ENCODE data around the gene LPP.
"Not testable (repeated sequence)": the region's sequence is repeated elsewhere in the genome, so short reads cannot be mapped to it uniquely, and the experiment has no call there.

LPP gene

DNA sequence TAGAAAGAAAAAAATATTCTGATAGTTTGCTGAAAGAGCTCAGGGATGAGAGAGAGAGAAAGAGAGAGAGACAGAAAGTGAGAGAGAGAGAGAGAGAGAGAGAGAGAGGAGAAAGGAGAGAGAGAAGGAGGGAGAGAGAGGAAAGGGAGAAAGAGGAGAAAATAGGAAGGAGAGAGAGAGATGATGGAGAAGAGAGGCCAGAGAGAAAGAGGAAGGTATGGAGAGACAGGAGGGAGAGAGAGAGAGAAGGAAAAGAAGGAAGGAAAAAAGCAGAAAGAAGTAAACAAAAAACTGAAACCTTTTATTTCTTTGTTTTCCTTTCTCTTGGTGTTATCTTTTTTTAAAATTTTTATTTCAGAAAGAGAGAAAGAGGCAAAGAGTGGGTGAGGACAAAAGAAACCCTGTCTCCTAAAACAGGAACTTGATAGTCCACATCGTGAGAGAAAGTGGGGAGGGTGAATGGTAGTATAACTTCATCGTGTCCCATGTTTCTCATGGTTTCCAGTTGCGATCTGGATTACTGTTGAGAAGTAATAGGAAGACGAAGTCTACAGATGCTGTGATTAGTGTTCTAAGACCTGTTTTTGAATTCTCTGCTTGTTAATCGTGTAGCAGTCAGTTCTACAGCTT lies 279.7 kb downstream of the LPP start:
- DNase-seq (ENCODE audit: low read depth in 3 of 3), result no peak

DNA sequence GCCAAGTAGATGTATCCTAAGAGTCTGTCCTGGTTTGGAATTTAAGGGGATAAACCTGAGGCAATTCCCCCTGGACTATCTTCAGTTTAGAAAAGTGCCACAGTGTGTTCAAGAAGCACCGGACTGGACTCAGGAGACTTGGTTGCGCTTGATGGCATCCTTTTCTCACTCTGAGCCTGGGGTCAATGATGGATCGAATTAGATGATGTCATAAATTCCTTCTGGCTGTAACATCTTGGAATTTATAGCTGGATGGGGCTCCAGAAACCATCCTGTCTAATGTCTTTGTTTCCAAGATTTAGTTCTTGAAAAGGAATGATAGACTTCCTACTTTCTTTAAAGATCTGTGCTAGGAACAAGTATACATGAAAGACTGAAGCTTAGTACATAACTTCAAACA lies 280.6 kb downstream of the LPP start:
- DNase-seq (ENCODE audit: low read depth in 3 of 3), result no peak

DNA sequence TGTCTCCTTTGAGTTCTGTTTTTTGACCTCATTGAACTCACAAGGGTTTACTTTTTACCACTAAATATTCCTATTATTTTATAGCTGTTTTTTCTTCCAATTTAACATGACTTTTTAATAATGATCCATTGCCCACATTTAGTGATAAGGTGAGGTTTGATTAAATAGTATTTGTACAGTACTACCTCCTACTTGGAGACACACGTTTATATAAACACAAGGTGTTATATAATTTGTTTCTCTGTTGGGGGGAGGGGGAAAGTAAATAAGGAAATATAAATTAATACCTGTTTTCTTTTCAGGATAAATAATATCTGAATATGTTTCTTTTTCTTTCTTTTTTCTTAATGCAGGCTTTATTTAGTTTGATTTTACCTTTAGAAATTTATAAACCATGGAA lies 281.3 kb downstream of the LPP start:
- no peak for DNase-seq (ENCODE audit: low read depth in 3 of 3)

DNA sequence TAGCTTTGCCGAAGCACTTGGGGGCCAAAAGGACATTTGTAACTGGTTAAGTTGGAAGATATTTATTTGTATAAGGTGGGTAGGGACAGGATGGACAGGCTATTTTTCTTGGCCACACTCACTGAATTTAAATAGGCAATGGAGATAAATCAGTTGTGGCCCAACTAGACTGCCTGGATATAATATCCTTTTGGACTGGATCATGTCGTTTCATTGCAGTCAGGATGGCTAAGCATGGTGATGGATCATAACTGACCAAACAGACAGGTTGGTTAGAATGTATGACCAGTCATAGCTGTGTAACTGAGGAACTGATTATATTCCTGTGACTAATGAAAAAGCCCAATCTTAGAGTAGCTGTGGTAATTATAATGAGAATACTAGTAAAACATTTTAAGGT lies 284.0 kb downstream of the LPP start:
- no peak for DNase-seq (ENCODE audit: low read depth in 3 of 3)

DNA sequence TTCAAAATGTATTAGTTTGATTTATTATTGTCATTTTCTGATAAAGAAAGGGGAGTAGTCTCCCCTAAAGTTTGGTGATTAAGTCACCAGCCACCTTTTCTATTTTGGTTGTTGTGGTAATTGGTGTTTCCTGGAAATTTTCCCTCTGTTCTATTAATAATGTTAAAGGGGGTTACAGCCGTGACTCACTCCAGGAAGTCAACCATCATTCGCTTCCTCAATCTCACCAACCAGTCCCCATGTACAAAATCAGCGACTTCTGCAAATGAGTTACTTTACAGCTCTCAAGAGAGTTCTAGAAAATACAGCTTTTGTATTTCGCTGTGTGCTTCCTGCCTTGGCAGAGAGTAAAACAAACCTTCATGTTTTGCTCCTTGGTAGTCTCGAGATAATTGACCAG lies 285.1 kb downstream of the LPP start:
- peak in 2 of 3 experiments; percentile 5 to 11 for DNase-seq (ENCODE audit: low read depth in 3 of 3)

DNA sequence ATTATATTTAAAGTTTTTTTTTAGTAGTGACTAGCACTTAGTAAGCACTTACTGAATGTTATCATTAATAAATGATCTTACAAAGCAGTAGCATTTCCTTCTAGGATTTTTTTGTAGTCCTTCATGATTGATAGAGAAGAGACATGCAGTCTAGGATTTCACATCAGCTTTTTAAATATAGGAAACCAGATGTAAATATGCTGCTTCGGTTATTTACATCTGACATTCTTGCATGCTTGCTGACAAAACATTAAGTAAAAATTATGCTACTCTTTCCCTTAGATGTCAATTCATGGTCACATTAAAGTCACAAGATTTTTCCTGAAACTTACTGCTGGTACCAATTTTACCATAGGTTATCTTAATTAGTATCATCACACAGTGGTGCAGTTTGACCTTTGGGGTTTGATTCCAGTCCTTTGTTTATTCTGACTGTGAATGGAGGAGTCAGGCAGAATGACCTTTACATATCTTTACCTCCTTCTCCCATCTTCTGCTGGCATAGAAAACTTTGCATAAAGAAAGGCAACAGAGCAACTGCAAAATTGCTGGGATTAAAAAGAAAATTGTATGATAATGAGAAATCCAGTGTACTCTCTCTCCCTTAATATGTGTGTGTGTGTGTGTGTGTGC lies 286.5 kb downstream of the LPP start:
- DNase-seq (ENCODE audit: low read depth in 3 of 3), result no peak

DNA sequence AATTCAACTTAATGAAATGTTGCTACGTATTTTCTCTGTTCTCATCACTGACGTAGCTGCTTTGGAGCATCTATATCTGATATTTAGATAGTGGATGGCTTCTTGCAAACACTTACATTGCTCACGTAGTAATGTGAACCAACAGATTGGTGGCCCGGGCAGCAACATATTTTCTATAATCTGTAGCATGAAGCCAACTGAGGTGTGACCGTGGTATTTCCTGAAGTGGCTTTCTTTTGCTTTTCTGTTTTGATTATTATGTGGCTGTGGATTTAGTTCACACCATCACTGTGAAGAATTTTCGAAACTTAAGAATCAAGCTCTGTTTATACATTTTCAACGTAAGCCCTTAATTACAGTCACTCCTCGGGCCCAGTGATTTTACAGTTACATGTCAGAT lies 288.5 kb downstream of the LPP start:
- no peak for DNase-seq (ENCODE audit: low read depth in 3 of 3)

DNA sequence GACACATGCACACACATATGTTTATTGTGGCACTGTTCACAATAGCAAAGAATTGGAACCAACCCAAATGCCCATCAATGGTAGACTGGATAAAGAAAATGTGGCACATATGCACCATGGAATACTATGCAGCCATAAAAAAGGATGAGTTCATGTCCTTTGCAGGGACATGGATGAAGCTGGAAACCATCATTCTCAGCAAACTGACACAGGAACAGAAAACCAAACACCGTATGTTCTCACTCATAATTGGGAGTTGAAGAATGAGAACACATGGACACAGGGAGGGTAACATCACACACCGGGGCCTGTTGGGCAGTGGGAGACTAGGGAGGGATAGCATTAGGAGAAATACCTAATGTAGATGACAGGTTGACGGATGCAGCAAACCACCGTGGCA lies 291.2 kb downstream of the LPP start:
- not testable (repeated sequence) for DNase-seq (ENCODE audit: low read depth in 3 of 3)

DNA sequence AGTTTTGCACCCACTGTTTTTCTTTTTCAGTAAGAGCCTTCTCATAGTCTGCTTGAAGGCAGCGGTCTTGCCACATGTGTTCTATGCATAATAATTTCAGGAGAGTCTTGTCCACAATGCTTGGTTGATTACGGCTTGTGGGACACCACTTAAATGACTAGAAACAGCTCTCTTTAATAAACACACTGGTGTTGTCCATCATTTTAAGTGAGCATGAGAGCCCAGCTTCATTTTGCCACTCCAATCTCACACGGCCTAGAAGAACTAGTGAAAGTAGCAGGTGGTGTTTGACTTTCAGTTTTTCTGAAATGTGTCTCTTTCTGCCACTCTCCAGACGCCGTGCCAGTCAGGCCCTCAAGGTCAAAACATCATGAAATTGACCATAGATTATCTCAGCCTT lies 292.1 kb downstream of the LPP start:
- no peak for DNase-seq (ENCODE audit: low read depth in 3 of 3)

DNA sequence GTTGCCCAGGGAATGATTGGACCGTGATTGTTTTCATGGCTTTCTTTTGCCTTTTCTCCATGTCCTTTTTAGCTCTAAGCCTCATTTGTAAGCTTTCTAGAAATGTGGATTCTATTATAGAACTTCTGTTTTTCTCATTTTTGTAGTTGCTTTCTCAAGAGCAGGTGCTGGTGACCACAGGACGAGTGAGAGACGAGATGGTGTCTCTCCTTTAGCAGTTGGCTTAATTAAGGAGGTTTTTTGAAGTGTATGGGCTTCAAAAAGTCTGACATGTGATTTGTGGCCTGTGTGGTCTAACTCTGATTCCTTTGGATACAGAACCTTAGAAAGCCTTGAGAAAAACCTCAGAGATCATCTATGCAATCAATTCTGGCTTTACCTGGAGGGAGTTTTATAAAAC lies 292.8 kb downstream of the LPP start:
- DNase-seq (ENCODE audit: low read depth in 3 of 3), result no peak

DNA sequence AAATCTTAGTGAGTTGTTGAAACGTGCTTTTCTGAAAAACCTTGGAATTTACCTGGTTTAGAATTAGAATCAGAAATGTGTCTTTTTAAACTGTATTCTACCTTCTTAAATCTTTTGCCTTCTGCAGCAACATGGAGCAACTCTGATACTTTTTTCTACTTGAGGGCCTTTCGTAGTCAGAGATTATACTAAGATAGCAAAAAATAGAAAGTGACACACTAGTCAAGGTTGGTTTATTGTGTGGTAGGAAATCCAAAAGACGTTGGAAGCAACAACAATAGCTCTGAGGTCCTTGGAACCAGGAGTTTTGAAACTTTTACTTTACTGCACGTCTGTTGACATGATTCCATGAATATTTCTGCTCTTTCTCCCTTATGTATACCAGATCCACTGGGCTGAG lies 294.9 kb downstream of the LPP start:
- no peak for DNase-seq (ENCODE audit: low read depth in 3 of 3)

DNA sequence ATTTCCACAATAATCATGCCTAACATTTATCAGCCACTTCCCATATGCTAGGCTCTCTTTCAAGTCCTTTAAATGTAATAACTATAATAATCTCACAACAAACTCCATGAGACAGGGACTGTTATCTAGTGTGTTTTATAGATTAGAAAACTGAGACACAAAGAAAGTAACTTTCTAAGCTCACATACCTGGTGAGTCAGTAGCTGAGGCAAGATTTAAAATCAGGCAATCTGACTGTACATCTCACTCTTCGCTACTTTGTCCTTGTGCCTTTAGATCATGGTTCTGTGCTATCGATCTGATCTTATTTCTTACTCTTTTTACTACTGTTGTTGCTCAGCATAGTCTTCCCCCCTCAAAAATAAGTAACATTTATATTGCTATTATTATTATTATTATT lies 295.5 kb downstream of the LPP start:
- DNase-seq (ENCODE audit: low read depth in 3 of 3), result no peak

DNA sequence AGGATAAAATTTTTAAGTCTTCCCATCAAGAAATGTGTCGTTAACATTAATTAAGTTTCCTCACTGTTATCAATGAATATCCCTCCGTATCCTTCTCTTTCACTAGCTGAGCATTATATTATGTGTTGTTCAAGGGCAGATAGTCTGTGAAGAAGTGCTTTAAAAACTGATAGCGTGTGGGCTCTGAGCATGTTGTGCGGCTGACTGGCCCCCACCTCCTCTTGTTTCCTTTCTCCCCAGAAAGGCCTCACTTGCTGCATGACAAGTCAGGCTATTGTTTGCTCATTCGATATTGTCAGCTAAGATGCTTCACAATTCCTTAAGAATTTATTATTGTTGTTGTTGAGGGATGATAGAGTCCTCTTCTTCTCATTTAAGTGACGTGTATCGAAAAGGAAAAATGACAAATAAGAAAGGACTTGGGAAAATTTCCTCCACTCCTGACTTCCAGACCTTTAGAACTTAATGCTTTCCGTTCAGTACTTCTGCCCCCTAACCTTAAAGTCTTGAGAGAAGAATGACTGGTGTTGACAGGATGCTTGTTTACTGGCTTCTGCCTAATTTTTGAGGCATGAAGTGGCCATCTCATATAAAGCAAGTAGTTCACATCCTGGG lies 298.3 kb downstream of the LPP start:
- DNase-seq (ENCODE audit: low read depth in 3 of 3), result no peak

DNA sequence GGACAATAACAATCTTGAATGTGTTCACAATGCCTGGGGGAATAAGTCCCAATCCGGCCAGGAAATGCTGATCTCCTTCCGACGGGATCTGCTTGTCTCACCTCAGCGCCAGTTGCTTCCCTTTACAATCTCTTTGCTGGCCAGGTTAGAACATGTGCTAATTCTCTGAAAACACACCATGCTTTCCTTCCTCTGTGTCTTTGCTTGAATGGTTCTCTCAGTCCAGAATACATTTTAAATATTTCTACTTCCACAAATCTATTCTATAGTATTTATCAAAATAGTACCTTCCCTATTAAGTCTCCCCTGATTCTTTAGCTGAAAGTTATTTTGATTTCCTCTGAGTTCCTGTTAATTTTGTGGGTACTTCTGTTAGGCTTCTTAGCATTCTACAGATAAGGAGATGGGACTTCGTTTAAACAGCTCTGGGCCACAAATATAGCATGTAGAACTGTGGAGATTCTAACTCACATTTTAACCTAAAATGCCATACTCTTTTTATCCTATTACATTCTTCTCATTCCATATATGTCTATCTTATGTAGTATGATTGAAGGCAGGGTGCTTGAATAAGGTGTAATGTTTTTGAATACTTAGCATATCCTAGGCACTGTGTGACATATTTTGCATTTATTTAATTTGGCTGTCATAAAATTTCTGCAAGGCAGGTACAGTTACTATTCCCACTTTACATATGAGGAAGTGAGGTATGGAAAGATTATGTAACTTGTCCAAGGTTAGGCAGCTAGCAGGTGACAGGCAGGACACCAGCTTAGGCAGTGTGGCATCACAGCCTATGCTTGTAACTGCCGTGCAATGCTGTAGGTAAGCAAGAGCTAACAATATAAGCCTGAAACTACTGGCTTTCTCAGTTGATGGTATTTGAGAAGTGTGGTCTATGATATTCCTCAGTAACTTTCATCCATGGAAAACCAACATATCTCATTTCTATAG lies 299.8 kb downstream of the LPP start:
- no peak for DNase-seq (ENCODE audit: low read depth in 3 of 3)

DNA sequence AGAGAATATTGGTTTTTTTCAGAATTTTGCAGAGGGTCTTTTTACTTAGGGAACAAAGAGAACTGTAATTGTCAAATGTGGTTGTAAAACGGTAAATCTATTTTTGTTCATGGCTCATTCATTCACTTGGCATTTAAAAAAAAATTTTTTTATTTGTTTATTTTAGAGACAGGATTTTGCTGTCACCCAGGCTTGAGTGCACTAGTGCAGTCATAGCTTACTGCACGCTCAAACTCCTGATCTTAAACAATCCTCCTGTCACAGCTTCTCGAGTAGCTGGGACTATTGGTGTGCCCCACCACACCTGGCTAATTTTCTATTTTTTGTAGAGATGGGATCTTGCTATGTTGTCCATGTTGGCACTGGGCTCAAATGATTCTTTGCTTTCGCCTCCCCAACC lies 301.8 kb downstream of the LPP start:
- no peak for DNase-seq (ENCODE audit: low read depth in 3 of 3)

DNA sequence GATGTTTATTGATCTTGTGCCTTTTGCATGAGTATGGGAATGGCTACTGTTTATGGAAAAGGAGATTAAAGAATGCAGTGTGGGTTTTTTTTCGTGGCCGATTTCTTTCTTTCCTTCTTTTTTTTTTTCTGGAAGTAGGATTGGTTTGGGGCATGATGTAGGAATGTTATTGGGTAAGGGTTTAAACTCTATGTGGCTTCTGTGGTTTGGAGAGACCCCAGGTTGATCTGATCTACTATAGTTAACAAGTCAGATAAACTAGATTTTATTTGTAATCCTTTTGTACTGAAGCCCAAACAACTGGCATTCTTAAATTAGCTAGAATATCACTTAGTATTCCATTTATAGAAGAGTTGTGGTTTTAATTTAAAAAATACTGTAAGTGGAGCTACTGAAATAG lies 304.8 kb downstream of the LPP start:
- DNase-seq (ENCODE audit: low read depth in 3 of 3), result no peak

DNA sequence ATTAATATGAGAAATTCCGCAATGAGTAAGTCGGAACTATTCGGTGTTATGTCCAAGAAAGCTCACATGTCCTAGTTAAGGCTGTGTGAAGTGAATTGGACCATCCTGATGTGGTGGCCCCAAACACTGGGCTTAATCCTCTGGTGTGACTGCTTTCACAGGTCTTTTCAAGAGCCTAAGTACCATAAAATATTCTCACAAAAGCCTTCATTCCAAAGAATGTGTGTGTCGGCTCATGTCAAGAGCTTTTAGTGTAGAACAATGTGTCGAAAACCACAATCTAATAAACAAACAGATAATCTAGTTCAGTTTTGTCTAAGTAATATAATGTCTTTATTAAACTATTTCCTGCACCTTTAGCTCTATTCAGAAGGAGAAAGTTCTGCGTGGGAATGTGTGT lies 311.4 kb downstream of the LPP start:
- DNase-seq (ENCODE audit: low read depth in 3 of 3), result no peak

DNA sequence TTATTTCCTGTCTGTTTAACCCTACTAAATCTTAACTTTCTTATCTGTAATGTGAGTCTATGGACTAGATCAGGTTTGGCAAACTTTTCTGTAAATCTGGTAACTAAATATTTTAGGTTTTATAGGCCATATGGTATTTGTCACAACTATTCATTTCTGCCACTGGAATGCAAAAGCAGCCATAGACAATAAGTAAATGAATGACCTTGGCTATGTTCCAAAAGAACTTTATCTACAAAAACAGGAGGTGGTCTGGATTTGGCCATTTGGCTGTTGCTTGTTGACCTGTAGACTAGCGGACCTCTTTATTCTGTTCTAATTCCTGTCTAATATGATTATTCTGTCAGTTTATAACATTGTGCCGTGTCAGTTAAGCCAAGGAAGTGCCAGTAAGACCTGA lies 314.2 kb downstream of the LPP start:
- no peak for DNase-seq (ENCODE audit: low read depth in 3 of 3)

DNA sequence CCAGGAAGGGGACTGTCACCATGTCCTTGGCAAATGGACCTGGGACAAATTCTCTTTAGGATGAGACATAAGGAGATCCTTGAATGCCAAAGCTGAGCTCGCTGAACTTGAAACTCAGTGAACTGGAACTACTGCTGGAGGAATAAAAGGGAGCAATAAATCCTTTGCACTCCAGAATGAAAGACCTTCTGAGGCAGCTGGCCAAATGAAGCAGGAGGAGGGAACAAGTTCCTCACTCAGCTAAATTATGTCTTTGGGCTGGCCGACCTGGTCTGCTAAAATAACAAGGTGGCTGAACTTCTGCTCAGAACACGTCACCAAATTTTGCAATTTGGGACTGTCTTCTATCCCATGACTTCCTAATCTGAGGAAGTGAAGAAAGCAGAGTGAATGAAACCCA lies 314.7 kb downstream of the LPP start:
- no peak for DNase-seq (ENCODE audit: low read depth in 3 of 3)

DNA sequence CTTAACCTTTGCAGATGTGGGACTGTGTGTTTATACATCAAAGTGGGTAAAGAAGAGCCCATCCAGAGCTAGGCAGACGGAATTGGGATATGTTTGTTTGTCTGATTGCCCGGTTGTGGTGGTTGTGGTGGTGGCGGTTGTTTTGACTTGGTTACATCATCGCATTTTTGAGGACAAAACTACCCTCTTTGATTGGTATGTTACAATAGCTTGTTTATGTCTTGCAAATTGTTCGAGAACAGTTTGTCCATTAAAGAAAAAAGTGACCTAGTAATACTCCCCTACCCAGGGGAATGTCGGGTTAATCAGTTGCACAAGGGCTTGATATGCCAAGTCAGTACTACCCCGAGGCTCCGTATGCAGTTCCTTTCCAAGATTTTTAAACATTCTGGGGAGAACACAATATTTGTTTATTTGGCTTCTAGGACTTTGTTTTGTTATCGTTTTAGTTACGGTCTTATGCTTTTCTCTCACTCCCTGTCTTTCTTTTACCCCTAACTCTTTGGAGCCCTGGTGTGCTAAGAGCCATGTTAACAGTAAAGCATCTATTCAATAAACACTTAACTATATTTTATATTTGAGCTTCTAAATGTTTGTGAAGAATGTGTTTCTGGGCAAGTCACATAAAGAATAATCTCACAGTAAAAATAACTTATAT lies 315.4 kb downstream of the LPP start:
- no peak for DNase-seq (ENCODE audit: low read depth in 3 of 3)

DNA sequence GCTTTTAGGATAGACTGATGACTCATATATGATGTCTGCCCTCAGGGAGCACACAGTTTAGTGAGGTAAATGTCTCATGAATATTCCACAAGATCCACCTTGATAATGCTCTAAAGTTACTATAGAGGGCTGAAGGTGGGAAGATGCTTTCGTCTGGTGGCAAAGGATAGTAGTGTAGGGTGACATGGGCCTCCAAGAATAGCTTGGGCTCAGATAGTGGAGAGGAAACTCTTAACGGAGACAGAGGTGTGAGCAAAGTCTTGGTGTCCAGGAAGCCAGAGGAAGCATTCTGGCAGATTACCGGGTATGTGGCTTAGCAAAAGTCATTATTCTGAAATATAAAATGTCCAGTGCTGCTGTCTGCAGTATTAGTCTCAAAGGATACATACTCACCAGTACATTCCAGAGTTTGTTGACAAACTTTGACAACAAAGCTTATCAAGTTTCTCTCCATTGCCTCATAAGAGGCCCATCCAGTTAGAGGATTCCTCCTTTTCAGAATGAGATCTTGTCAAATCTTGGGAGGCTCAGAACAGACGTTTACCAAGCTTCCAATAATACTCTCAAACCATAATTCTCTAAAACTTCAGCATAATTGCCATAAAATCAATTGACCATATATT lies 316.7 kb downstream of the LPP start:
- no peak for DNase-seq (ENCODE audit: low read depth in 3 of 3)

DNA sequence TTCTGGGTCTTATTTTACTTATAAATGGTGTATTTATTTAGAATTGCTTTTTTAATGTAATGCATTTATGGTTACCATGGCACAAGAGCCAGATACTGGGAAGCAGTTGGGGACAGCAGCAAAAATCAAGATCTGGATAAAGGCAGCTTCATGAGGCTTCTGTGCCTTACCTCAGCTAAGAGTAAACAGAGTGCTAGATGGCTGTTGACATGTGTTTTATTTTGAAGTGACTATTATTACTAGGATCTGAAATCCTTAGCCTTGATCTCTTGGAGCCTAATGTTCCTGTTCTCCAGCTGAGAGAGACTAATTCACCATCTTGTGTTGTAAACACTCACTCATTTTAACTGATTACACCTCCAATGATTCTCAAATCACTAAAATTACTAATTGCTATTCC lies 317.8 kb downstream of the LPP start:
- no peak for DNase-seq (ENCODE audit: low read depth in 3 of 3)

All from stimulated activated CD4-positive, alpha-beta T cell treated with anti-CD3 and anti-CD28 coated beads, TNF-alpha, amount 100 ng/mL, for 24 hours (primary cell).